HG02938 (cell line): Measurements from ENCODE around the gene FGD3.

Source experiments
- ATAC-seq: cut with Tn5 transposase; IDR thresholded peaks from one replicate; pipeline ENCODE4 v1.9.1; 2021; ENCODE audit warnings: mild to moderate bottlenecking, moderate library complexity; ENCODE audit not compliant: unreplicated experiment

The FGD3 gene

GRCh38 chr9:93071464-93071863 is 124.1 kb downstream of the FGD3 start:
- no peak for ATAC-seq

GRCh38 chr9:93072383-93072795 is 125.1 kb downstream of the FGD3 start:
- ATAC-seq = no peak

- ATAC-seq = no peak
Observed at GRCh38 chr9:93076101-93076791, 128.9 kb downstream of the FGD3 start.

- ATAC-seq = no peak
Observed at GRCh38 chr9:93076792-93077128, 129.4 kb downstream of the FGD3 start.

- no peak for ATAC-seq
Observed at GRCh38 chr9:93077367-93077766, 130.0 kb downstream of the FGD3 start.

- no peak for ATAC-seq
Observed at GRCh38 chr9:93077811-93078210, 130.5 kb downstream of the FGD3 start.

- ATAC-seq = no peak
Observed at GRCh38 chr9:93079371-93079770, 132.0 kb downstream of the FGD3 start.

- no peak for ATAC-seq
Observed at GRCh38 chr9:93080406-93080805, 133.1 kb downstream of the FGD3 start.

- ATAC-seq = no peak
Observed at GRCh38 chr9:93081081-93081529, 133.8 kb downstream of the FGD3 start.

- no peak for ATAC-seq
Observed at GRCh38 chr9:93081931-93082330, 134.6 kb downstream of the FGD3 start.

- ATAC-seq = no peak
Observed at GRCh38 chr9:93082841-93083411, 135.6 kb downstream of the FGD3 start.

GRCh38 chr9:93083592-93084470 is 136.5 kb downstream of the FGD3 start:
- no peak for ATAC-seq

GRCh38 chr9:93084471-93084881 is 137.2 kb downstream of the FGD3 start:
- no peak for ATAC-seq

- no peak for ATAC-seq
Observed at GRCh38 chr9:93085676-93086075, 138.4 kb downstream of the FGD3 start.
